CMK (cell line): ENCODE results near the gene LRRC34.

Source experiments
- DNase-seq: peaks from one replicate; pipeline ENCODE4 v3.0.0-alpha.2; 2010; ENCODE audit warnings: low read depth

The LRRC34 gene

GRCh38 chr3:169764882-169765612 lies 47.7 kb downstream of the LRRC34 start, which contains the start of gene TERC:
Gene TERC, minus strand, starts transcription at chr3:169765060.
- no peak for DNase-seq

- no peak for DNase-seq
These were observed 48.3 kb downstream of the LRRC34 start for GRCh38 chr3:169764312-169764881.

- no peak for DNase-seq
These were observed 52.2 kb downstream of the LRRC34 start for GRCh38 chr3:169760479-169760878.

GRCh38 chr3:169759256-169759655 lies 53.4 kb downstream of the LRRC34 start:
- DNase-seq: no peak

- DNase-seq: no peak
These were observed 54.2 kb downstream of the LRRC34 start for GRCh38 chr3:169758359-169758994.

- no peak for DNase-seq
These were observed 57.2 kb downstream of the LRRC34 start for GRCh38 chr3:169755488-169755887.

GRCh38 chr3:169754711-169755110 lies 58.0 kb downstream of the LRRC34 start:
- DNase-seq: no peak

GRCh38 chr3:169751875-169752274 lies 60.8 kb downstream of the LRRC34 start:
- DNase-seq: no peak

GRCh38 chr3:169750665-169751064 lies 62.0 kb downstream of the LRRC34 start:
- DNase-seq: no peak

GRCh38 chr3:169748670-169749069 lies 64.0 kb downstream of the LRRC34 start:
- DNase-seq: no peak

- DNase-seq: no peak
These were observed 65.8 kb downstream of the LRRC34 start for GRCh38 chr3:169746924-169747323.

GRCh38 chr3:169744366-169745054 lies 68.2 kb downstream of the LRRC34 start:
- no peak for DNase-seq
